NCI-H2029 treated with DMSO at 0.1 percent for 48 hours (cell line): ENCODE results near the gene UTP14C.
"Not testable (repeated sequence)": the region's sequence is repeated elsewhere in the genome, so short reads cannot be mapped to it uniquely, and the experiment has no call there.

ENCODE experiments used
- DNase-seq: peaks from one replicate; lab custom pipeline; 2025; lab: John Stamatoyannopoulos, UW

The UTP14C gene, protein sequence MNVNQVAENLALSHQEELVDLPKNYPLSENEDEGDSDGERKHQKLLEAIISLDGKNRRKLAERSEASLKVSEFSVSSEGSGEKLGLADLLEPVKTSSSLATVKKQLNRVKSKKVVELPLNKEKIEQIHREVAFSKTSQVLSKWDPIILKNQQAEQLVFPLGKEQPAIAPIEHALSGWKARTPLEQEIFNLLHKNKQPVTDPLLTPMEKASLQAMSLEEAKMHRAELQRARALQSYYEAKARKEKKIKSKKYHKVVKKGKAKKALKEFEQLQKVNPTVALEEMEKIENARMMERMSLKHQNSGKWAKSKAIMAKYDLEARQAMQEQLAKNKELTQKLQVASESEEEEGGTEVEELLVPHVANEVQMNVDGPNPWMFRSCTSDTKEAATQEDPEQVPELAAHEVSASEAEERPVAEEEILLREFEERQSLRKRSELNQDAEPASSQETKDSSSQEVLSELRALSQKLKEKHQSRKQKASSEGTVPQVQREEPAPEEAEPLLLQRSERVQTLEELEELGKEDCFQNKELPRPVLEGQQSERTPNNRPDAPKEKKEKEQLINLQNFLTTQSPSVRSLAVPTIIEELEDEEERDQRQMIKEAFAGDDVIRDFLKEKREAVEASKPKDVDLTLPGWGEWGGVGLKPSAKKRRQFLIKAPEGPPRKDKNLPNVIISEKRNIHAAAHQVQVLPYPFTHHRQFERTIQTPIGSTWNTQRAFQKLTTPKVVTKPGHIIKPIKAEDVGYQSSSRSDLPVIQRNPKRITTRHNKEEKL

DNA sequence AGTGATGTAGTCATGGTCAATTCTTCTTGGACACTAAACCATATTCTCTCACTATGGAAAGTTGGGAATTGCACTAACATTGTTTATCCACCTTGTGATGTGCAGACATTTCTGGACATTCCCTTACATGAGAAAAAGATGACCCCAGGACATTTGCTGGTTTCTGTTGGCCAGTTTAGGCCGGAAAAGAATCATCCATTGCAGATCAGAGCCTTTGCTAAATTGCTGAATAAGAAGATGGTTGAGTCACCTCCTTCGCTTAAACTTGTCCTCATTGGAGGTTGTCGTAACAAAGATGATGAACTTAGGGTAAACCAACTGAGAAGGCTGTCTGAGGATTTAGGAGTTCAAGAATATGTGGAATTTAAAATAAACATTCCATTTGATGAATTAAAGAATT is at the start of gene UTP14C:
UTP14C (plus strand) TSS at position 211 of the 400 bp plus-strand sequence. CDS start 4,114 bp downstream, outside the sequence.
- DNase-seq = no peak

DNA sequence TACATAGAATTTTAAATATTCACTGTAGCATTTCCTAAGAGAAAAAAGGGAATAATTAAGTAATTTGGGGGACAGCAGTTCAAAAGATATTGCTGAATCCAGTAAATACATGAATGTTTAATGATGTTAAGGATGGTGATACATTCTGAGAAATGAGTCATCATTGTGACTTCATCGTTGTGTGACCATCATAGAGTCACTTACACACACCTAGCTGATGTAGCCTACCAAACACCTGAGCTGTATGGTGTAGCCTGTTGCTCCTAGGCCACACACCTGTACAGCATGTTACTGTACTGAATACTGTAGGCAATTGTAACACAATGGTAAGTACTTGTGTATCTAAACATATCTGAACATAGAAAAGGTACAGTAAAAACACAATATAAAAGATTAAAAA is 48.1 kb upstream of the UTP14C start:
- DNase-seq = no peak

DNA sequence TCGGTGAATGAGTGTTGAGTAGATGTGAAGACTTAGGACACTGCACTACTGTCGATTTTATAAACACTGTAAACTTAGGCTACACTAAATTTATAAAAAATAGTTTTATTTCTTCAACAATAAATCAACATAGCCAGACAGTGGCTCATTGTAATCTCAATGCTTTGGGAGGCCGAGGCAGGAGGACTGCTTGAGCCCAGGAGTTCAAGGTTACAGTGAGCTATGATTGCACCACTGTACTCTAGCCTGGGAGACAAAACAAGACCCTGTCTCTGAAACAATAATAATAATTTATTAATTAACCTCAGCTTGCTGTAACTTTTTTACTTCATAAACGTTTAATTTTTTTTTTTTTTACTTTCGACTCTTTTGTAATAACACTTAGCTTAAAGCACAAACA is 47.6 kb upstream of the UTP14C start:
- no peak for DNase-seq

DNA sequence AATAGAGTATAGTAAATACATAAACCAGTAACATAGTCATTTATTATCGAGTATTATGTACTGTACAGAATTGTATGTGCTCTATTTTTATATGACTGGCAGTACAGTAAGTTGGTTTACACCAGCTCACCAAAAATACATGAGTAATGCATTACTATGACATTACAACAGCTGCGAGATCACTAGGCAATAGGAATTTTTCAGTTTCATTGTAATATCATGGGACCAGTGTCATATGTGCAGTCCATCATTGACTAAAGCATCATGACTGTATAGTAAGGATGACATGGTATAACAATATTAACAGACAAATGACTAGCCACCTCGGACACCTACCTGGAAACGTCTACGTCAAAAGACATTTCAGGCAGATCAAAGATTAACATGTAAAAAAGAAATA is 46.9 kb upstream of the UTP14C start:
- DNase-seq = no peak

DNA sequence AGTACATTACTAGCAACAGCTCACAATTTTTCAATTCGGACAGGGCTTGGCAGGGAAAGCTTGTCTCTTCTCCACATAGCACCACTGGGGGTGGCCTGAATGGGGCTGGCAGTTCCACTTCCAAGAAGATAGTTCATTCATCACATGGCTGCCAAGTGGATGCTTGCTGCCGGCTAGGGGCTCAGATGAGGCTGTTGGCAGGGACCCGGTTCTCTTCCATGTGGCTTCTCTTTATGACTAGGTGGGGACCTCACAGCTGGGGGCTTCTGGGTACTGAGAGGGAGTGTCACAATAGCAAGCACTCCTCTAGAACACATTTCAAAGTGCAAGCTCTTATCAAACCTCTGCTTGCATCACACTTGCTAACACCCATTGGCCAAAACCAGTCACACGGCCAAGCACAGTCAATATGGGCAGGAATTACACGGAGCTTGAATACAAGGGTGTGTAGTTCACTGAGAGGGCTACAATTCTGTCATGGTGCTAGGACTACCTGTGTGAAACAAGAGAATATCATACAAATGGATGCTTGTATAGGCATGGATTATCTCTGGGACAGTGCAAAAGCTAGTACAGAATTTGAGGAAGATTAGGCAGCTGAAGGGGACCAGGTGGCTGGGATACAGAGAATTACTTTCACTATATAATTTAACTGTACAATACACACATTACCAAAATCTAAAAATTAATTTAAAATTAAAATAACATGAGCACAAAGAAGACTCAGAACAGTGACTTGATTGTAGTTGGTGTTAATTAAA is 45.5 kb upstream of the UTP14C start:
- no peak for DNase-seq

DNA sequence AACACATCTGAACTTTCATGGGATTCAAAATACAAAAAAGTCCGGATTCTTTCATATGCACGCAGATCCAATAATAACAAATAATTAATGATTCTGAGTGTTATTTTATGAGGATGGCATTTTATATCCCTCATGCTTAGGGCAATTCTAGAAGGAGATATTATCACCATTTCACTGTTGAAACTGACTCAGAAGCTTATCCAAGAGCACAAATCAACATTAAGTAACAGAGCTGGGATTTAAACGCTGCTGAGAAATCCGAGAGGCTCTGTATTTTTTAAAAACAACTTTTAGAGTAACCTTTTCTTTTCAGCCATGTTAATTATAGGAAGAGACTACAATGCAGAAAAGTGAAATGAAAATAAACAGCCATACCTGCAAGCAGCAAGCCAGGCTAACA is 43.6 kb upstream of the UTP14C start:
- DNase-seq = no peak

DNA sequence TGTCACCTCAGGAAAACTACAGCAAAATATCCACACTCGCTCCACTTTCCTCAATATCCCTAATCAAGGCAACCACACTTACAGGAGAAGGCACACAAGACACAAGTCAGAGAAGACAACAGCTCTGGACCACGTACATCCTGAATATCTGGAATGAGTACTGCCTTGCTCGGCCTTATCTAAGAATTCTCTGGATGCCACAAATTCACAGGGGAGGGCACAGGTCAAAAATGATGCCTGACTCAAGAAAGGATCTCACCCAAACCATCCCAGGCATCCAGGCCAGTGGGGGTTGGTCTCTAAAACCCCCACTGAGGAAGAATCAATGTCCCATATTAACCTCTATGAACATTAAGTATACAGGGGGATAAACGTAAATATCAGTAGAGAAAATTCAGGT is 43.1 kb upstream of the UTP14C start:
- DNase-seq = no peak

DNA sequence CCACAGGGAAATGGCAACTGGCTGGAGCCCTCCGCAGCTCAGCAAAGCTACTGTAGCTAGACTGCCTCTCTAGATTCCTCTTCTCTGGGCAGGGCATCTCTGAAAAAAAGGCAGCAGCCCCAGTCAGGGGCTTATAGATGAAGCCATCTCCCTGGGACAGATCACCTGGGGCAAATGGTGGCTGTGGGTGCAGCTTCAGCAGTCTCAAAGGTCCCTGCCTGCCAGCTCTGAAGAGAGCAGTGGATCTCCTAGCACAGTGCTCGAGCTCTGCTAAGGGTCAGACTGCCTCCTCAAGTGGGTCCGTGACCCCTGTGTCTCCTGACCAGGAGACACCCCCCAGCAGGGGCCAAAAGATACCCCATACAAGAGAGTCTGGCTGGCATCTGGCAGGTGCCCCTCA is 41.2 kb upstream of the UTP14C start:
- DNase-seq = not testable (repeated sequence)

DNA sequence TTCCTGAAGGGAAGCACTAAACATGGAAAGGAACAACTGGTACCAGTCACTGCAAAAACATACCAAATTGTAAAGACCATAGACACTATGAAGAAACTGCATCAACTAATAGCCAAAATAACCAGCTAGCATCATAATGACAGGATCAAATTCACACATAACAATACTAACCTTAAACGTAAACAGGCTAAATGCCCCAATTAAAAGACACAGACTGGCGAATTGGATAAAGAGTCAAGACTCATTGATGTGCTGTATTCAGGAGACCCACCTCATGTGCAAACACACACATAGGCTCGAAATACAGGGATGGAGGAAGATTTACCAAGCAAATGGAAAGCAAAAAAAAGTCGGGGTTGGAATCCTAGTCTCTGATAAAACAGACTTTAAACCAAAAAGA is 39.6 kb upstream of the UTP14C start:
- not testable (repeated sequence) for DNase-seq

DNA sequence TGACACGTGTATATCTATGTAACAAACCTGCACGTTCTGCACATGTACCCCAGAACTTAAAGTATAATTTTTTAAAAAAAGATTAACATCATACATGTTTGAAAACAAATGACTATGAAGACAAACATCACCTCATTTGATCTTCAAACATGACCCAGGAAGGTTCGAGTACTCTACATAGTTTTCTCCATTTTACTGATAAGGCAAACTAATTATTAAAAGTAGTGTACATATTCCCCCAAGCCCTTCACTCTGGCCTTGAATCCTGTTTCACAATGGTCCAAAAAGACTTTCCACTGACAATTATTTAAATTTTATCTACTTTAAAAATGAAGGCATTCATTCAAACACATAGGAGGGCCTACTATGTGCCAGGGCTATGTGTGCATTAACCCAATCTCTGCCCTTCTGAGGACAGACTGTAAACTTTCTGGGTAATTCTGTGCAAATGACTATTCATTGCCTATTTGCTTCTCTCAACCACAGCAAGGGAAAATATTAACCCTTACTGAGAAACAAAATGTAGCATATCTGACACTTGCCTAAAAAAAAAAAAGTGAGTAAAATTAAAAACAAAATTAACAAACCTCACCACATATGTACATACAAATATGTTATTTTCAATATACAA is 35.4 kb upstream of the UTP14C start:
- no peak for DNase-seq

DNA sequence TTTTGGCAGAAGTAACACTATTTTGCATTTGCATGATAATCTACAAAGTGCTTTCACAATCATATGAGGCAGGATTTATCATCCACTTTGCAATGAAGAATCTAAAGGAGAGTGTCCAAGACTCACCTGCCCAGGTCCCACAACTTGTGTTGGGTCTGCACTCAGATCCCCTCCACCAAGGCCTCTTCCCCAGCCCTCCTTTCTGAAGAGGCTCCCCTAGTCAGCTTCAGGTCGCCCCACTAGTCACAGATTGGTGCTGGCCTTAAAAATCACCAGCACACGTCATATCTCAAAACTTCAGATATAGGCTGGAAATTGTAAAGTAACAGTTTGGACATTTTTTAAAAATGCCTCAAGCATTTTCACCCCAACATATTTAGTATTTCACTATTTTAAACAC is 30.8 kb upstream of the UTP14C start:
- no peak for DNase-seq

DNA sequence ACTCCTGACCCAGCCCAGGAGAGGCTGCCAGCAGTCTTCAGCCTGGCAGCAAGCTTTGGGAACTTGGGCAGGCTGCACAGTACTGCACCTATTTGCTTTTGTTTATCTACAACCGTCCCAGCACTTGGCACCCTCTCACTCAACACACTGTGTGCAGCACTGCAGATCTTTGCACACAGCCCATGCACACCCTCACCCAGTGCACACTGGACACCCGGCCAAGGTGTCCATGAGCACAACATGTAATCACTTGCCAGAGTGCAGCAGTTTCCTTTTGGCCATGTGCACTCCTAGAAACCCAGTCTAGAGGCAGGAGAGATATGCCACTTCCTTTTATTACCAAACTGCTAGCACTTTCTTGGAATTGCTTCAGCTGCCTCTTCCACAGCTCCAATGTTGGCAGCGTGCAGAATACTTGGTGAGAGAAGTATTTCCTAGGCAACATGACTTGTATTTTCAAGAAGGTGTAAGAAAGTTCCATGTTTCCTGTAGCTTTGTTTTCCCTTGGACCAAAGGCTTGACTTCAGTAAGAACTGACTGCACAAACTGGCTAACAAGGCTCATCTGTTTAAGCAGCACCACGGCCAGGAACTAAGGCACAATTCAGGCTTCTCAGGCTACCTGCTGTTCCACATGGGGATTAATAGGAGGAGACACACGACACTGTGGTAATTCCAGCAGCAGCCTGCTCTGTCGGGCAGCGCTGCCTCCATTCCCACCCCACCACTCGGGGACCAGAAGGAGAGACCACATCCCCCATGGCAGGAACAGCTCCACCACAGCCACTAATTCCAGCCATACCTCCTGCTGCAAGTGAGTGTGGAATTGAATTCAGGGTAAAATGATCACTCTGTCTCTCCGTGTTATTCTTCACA is 28.6 kb upstream of the UTP14C start:
- no peak for DNase-seq

DNA sequence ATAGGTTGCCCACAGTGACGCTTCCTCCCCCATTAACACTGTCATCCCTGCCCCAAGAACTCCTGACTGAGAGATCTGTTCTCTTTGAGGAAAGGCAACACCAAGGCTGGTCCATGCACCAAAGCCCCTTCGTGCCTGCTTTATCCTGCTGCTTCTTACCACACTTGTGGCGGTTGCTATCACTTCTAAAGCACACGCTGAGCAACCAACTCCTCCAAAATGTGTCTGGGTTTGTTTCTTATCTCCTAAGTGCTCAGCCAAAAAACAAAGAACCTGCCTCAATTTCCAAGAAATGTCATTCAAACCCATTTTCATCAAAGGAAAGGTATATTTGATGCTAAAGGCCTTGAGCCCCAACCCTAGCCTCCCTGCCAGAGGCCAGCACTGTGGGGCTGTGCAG is 27.9 kb upstream of the UTP14C start:
- DNase-seq = no peak

DNA sequence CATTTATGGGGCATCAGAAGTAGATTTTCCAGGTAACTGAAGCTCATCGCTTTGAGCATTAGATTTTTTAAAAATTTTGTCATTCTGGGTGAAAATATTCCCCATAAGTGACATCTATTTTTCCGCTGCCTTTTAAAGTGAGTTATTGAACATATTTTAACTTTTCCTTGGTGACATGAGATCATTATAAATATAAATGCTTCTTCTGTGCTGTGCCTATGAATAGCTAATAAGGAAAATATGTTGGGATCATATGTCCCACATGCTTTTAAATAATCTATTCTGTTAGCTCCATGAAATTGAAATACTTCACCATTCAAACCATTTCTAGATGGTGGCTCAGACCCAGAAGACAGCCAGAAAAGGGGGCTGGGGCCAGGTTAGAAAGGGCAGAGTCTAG is 27.3 kb upstream of the UTP14C start:
- DNase-seq = no peak

DNA sequence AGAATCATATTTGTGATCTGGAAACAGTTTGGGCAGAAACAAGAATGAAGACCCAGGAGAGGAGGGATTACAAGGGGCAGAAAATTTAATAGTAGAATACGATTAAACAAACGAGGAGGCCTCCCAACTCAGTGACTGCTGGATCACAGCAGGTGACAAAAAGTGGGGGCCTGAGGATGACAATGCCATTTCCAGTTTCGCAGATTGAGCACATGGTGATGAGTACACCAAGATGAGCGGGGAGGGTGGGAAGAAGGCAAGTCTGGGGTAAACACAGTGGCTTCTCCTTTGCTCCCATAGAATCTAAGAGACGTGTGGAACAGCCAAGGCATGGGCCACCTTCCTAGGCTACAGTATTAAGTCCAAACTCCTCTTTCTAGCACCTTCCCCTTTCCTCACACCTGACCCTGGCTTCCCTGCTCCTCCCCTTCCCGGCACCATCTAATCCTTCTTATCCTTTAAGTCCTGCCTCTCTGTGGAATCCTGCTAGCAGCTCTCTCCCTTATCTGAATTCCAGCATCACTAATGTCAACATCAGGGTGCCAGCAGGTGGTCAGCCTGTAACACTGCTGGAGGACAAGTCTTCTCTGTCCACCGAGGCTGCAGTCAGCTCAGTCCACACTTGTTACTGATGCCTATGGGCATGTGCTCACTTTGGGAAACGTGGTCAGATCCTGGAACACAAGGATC is 26.7 kb upstream of the UTP14C start:
- no peak for DNase-seq

DNA sequence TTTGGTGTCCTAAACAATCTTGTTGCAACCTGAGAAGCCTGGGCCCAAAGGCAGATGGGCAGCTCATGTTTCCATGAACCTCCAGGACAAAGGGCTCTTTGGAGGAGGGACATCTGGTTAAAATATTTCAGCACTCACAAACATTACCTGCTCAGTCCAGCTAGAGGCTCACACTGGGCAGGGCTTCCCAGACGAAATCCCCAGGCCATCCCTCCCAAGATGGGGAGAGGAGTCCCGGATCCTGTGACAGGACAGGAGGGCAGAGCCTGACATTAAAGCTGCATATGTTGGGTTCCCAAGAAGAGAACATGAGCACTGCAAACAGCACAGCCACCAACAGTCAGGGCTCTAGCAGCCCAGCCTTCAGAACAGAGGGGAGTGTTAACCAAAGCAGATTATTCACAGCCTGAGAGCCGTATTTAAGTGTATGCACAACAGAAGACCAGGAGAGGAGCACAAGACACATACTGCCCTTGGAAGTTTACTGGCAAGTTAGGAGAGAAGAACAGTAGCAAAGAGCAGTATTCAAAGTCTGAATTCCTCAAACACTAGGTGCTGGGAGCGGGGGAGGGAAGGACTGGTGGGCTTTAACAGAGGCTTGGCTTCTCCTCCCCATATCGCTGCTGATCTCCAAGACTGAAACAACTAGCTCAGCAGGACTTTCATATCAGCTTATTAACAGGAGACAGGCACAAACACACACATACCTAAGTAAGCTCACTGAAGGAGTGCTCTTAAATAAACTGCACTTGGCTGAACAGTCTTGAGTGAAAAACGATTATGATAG is 25.6 kb upstream of the UTP14C start:
- DNase-seq = no peak

DNA sequence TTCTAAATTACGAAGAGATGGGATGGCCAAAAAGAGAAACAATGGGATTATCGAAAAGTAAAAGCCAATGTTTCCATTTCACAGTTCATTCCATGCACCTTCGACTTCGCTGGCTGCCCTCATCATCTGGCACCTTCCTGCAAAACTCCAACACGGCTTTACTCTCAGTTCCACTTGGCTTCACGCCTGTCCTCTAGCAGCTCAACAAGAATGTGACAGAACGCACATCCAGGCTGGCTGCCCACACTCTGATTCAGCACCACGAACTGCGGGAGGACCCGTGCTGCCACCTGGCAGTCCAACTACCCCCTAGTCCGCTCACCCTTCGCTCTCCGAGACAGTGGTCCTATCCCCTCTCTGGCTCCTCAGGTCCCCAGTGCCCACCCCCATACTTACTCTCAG is 25.0 kb upstream of the UTP14C start:
- DNase-seq = no peak

DNA sequence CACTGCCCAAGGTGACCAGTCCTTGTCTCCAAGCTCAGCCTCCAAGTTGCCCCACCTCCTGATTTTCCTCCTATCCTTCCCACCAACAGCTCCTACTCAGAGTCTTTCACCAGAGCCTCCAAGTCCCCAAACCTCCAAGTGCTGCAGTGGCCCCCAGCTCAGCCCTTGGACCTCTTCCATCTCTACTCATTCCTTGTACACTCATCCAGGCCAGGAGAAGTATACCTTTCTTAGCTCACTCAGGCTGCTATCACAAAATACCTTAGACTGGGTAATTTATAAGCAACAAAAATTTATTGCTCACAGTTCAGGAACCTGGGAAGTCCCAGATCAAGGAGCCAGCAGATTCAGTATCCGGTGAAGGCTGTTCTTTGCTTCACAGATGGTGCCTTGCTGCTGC is 24.6 kb upstream of the UTP14C start:
- DNase-seq = no peak

DNA sequence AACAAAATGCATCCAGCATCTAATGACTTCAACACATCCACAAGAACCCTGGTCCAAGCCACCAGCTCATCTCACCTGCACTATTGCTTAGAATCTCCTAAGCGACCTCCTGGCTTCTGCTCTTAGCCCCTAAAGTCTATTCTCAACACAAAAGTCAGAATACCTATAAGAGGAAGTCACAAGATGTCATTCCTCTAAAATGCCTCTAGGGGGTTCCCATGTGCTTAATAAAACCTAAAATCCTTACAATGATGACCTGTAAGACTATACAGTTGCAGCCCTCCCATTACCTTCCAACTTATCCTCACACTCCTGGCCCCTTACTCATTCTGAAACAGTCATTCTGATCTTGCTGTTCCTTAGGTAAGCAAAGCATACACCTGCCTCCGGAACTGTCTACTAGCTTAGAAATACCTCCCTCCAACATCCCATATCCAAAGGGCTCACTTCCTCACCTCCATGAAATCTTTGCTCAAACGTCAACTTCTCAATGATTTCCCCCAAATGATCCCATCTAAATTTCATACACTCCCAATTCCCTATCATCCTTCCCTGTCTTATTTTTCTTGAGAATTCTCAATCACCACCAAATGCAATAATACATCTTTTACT is 23.3 kb upstream of the UTP14C start:
- peak; percentile 20 for DNase-seq
